GM18868 (cell line): ENCODE data around the gene MEAK7.

Experiments used
- ATAC-seq: cut with Tn5 transposase; IDR thresholded peaks from one replicate; pipeline ENCODE4 v1.9.1; 2021; ENCODE audit warnings: mild to moderate bottlenecking, moderate library complexity; ENCODE audit not compliant: unreplicated experiment

Gene MEAK7

DNA sequence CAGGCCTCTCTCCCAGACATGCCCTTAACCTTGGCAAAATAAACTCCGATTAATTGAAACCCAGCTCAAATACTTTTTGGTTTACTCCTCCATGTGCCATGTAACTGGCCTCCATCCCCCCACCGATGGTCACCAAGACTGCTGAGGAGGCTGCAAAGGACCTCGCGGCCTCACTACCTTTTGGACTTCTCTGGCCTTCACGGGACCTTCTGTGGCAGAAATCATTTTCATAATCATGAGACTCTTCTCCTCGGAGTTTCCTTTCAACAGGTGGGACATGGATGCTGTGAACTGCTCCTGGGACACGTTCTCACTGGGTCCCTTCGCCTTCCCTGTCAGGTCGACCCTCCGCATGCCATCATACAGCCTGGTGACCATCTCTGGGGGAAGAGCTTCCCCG lies 9.0 kb downstream of the MEAK7 start:
- ATAC-seq: no peak

DNA sequence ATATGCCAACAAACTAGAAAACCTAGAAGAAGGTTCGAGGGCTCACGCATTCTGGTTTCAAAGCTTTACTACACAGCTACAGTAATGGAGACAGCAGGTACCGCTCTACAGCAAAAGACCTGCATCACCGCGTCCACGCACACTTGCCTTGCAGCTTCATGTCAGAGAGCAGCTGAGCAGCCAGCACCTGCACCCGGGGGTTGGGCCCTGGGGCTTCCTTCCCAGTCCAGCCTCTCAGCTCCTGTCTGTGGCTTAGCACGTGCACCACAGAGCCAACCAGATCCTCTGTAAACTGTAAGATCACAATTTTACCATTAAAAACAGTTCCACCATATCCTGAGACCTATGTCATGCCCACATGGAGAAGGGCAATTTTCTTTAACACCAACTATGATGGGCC lies 15.3 kb downstream of the MEAK7 start:
- no peak for ATAC-seq

DNA sequence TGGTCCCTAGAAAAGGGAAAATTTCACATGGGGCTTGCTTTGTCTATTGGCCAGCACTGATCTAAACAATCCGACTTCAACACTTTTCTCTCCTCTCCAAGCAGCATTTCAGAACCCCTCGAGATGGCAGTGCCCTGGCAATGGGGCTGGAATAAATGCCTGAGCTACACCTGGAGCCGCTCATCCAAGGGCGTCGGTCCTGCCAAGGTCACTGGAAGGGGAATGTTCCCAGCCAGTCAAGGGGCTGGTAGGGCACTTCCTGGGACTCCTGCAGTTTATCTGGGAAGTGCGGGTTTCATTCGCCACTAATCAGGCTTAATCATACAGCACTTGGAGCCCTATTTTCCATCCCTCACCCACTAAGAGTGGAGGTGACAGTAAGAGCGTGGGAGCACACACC lies 17.1 kb downstream of the MEAK7 start:
- ATAC-seq: no peak

DNA sequence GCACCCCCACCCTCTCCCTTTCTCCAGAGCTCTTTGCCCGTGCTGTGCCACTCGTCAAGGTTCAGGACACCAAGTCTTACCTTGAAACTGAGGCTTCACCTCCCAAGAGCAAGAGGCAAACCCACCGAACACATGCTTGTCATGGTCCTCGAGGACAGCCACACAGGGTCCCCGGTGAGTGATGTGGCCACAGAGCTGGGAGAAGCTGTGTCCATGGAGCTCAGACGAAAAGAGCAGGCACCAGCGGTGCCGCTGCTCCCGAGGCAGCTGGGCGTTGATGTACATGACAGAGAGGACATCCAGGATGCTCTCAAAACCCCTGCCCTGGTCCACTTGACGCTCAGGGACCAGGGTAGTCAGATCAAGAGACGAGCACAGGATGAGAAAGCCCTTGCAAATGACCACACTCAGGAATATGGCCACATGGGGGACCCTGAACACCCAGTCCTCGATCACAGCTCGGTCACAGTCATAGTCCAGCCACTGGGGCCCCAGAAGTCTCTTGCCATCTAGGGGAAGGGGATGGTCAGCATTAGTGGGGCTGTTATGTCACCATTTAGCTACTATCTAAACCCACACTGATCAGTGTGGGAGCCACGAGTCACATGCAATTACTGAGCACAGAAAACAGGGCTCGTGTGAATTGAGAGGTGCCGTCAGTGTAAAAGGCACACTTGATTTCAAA lies 17.8 kb downstream of the MEAK7 start:
- no peak for ATAC-seq

DNA sequence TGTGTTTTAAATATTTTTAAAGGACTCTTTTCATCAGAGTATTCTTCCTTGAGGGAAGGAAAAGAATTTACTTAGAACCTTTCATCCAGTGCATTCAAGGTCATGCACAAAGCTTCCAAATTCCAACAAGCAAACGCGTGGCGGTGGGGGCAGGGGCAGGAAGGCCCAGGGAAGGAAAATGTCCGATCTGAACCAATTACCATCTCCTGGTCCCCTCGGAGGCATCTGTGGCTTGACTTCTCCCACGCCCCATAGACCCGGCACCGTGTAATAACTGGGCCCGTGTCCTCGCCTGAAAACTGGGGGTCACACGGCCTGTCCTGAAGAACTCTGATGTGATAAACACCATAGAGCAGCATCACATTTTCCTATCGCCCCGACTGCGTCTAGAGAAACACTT lies 18.3 kb downstream of the MEAK7 start:
- ATAC-seq: no peak

DNA sequence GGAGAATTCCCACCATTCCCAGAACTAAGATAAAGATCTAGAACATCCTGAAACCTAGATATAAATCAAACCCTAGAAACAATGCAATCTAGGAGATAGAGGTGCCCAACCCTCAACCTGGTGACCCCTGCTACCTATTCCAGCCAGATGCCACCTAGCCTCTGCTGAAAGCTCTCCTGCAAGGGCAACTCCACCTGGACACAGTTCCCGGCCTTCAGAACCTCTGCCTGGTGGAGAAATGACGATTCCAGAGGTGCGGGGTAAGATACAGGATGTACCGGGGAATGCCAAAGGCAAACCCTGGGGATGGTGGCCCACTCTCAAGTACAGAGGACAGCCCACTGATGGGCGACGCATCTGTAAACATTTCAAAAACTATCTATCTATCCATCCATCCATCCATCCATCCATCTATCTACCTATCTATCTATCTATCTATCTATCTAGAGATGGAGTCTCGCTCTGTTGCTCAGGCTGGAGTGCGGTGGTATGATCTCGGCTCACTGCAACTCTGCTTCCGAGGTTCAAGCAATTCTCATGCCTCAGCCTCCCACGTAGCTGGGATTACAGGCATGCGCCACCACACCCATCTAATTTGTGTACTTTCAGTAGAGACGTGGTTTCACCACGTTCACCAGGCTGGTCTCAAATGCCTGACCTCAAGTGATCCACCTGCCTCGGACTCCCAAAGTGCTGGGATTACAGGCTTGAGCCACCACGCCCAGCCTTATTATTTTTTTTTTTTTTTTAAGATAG lies 19.0 kb downstream of the MEAK7 start:
- no peak for ATAC-seq

DNA sequence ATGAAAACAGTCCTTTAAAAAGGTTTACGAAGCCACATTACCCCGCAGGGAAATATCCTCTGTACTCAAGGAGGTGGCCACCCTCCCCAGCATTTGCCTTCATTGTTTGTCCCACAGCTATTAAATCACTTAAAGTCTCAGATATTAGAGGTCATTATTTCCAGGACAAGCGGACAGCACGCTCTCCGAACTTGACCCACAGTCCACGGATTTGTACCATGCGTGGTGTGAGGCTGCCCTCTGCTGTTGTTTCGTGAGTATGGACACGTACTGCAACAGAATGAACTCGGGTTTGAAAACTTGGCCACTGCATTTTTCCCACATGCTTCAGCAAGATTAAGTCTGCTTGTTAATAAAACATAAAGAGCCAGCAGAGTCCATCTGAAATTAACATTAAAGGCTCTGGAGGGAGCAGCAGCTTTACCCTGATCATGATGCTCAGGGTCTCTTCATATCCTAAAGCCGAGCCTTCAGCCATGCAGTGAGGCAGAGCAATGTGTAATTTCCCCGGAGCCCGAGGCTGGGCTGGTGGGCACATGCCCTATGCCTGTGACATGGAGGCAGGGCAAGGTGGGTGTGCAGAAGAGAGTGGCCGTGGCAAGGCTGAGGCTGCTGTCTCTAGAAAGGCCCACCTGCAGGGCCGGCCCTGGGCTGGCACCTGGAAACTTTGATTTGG lies 19.7 kb downstream of the MEAK7 start:
- no peak for ATAC-seq

DNA sequence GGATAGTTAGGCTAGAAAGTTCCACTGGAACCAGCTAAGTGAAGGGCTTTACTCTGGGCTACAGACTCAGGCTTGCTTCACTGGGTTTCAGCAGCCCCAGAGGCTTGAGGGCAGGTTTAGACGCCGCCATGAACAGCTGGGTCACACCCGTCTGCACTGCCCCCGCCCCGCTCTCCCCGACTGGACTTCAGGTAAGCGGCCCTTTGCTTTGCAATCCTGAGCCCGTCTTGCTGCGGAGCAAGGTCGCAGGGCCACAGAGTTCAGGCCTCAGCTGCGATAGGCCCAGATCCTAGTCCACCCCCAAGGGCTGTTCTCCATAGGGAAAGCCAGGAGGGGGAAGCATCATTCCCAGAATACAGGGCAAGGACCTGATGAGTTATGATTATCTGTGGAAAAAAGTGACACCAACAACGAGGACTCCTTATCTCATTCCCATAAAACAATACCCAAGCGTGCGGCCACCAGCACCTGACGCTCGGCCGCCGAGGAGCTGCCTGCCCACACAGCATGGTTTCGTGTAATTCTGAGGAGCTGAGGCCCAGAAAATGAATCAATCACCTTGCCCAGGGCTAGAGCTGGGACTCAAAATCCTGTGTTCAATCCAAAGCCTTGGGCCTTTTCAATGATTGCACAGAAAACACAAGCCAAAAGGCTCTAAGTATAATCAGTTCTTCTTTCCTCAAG lies 20.4 kb downstream of the MEAK7 start:
- no peak for ATAC-seq

DNA sequence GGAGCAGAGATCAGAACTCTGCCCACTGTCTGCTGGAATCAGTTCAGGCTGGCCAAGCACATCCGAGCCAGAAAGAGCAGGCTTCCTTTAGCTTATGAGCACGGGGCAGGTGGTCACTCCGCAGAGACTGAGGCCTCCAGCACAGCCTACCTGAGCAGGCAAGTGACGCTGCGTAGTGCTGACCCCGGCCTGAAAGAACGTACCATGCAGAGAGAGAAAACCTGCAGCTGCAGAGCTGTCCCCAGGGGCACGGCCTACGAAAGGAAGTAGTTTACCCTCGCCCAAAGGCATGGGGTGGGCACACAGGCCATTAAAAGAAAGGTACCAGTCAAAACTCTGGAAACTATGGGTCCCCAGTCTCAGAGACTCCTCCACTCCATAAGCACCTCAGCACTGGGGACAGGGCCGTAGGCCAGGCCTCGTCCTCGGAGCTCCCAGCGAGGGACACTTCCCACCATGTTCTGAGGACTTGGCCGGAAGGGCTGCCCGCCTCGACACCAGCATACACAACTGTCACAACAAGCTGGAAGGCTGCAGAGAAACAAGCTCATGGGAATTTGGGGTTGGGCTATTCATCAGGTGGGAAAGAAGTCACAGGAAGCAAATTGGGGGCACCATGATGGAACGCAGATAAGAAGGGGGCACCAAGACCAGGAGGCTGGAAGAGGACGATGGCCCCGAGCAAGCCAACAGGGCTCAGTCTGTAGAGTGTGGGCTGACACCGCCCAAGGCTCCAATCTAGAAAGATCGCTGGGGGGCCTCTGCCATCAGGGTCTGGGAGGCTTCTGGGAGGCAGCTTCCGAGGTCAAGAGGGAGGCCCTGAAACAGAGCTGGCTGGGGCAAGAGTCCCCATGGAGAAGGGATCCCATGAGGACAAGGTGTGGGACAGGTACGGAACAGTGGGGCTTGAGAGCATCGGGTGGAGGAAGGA lies 21.2 kb downstream of the MEAK7 start:
- ATAC-seq: no peak

DNA sequence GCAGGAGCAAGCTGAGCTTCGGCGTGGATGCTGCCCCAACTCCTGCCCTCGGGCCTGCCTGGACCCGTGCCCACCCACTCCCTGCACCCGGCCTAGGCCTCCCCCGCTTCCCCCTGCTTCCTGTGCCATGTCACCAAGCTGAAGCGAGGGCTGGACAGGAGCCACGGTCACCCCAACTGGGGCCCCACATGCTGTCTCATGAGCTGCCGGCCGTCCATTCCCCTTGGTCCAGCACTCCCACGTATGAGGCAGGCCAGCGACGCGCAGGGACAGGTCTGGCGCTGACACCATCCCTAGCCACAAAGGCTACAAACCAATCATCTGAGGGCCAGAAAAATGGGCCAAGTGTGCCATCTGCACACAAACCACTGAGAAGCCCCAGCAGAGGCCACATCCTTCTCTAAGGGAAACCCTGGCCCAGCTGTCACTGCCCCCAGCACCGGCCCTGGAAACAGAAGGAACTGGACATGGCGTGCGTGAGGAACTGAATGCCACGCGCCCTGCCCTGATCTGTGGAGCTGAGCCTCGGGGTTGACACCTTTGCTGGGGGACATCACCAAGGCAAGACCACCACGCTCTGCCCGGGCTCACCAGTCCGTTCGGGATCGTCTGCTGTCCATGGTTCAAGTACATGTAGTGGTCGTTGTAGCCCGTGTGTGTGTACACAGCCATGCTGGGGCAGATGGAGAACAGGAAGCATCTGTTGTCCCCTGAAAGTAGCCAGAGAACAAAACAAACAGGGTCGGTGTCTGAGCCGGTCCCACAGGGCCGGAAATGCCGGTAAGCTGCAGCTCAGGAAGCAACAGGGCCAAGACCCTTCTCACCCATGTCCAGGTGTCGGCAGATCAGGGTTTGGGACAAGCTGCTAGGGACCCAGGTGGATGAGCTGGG lies 22.2 kb downstream of the MEAK7 start:
- ATAC-seq: no peak

DNA sequence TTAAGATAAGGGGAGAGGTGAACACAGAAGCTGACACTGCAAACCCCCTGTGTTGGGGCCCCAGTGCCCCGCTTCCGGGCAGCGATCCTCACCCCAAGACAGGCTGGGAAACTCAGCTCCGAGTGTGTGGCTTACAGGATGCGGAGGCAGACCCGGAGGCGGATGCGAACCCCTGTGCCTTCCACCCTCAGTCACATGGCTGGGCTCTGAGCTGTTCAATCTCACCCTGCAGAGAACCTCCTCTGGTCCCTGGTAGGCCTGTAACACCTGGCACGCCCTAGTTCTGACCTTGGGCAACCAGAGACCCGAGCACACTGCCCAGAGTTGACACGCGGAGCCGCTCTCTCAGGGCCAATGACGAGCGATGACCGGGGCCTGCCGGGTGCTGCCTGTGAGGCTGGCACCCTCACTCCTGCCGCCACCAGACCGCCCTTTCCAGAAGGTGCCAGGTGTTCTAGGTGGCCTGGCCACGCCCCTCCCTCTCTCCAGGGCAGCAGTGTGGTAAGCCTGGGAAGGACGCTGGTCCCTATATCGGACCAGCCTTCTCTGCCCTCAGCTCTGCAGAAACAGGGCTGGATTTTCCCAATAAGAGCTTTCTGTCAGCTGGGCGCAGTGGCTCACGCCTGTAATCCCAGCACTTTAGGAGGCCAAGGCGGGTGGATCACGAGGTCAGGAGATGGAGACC lies 23.3 kb downstream of the MEAK7 start:
- no peak for ATAC-seq

DNA sequence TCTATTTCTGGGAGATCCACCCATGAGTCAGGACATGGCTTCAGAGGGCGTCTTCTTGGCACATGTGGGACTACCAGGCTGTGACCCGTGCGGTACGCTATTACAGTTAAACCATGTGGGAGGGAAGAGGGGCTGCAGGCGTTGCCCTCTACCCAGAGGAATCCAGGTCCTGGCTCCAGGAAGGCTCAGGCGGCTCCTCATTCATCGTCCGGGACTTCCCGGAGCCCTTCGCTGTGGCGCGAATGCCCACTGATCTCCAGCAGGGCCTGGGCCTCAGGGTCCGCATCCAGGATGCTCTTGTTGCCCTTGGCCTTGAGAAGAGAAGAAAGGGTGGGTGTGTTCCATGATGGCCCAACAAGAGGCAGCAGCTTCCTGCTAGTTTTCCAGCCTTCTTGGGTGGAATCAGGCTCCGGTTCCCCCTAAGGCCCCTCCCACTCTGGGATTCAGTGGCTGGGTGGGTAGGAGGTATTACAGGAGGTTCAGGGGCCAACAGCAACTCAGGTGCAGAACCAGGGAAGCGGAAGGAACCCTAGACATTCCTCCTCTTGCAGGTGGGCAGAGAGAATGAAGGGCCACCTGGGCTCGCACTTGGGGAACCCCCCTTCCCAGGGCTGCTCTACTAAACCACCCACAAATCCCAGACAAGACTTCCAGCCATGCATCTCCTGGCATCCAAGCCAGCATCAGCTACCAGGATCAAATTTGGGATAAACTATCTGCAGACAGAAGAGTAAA lies 24.6 kb downstream of the MEAK7 start:
- no peak for ATAC-seq

DNA sequence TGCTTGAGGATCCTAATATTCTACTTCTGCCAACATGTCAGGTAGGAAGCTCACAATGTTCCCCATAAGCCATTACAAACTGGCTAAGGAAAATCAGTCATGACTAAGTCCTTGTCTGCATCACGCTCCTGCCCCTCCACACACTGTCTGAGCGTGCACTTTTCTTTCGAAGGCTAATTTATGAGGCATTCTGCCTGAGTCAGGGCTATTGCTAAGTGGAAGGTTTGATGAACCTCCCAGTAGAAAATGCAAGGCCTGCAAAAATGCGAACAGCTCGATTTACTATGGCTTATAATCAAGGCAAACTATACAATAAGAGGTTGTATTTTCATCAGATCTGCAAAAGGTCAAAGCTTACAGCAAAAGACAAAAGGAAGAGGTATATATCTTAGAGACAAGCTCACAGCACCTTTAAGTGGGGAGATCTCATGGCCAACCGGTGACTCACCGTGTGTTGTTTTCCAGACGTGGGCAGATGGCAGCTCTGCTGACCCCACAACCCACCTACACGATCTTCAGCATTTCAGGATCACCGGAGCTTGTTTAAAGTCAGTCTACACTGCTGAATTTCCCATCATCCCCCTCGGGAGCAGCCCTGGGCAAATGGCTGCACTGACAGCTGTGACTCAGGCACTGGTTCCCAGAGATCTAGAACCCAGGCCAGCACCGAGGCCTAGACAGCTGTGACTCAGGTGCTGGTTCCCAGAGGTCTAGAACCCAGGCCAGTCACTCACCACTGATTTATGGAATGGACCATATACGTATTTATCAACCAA lies 26.1 kb downstream of the MEAK7 start:
- no peak for ATAC-seq

DNA sequence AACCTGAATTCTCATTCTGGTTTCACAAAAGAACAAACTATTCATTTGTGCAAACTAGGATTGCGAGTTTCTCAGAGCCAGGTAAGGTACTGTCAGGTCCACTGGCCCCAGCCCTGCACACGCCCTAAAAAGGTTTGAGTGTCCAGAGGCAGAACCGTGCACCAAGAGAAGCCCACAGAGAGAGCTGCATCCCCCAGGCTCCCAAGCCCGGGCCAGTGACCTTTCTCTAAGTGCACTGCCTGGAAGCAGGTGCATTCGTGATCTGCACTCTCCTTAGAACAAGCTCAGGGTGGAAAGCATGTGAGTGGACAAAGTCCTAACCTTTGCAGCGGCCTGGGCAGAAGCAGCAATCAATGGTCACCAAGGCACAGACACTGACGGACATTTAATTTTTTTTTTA lies 26.8 kb downstream of the MEAK7 start:
- ATAC-seq: no peak

DNA sequence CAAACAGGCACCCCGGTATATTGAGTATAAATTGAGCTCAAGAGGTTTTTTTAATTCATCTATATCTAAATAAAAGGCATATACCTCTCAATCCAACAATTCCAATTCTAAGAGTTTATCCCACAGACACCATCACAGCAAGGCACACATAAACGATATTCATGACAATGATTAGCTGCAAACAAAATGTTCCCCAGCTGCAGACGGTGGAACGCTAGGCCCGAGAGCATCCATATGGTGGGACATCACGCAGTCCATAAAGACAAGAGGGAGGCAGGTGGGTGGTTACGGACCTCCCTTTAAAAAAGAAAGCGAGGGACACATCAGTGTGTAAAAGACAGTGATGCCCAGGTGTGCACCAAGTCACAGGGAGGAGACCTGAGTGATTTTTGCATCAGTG lies 28.1 kb downstream of the MEAK7 start:
- ATAC-seq: no peak

DNA sequence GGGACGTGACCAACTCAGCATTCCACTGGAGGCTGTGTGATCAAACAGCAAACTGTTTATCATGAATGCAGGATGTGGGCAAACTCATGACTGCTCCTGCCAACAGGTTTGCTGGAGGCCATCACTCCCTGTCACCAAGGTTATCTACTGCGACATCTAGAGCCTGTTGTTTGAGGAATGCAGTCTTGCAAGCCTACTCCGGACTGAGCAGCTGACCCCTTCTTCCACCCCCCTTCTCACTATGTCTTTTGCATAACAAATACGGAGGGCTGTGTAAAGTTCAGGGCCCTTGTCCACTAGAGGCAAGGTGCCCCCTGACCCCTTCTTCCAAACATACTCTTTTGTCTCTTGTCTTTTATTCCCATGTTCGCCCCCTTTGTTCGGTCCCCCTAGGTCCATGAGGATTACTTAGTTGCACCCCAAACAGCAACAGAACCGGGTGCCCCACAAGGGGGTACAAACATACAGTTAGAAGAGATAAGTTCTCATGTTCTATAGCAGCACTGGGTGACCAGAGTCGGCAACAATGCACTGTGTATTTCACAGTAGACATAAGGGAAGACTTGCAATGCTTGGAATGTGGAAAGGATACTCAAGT lies 28.7 kb downstream of the MEAK7 start:
- ATAC-seq: no peak

DNA sequence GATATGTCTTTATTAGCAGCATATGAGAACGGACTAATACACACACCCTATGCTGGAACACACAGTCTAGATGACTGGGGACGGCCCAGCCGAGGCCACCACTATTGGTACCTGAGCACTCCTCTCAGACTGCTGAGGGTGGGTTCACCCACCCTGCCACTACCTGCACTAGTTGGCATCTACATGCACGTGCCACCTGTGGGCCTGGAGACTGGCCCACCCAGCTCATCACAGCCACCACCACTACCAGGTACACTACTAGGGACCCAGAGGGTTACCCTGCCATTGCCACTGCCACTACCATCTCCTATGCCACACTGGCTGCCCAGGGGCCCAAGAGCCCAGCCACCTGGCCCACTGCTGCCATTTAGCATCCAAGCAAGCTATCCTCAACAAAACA lies 32.5 kb downstream of the MEAK7 start:
- ATAC-seq: no peak
